Pons (tissue), 1 donor: Measurements from ENCODE around the gene YAP1.
"Not testable (repeated sequence)": the region's sequence is repeated elsewhere in the genome, so short reads cannot be mapped to it uniquely, and the experiment has no call there.

Experiments used
- DNase-seq: peaks from one replicate; pipeline ENCODE4 v3.0.0-alpha.2; 2016; ENCODE audit warnings: low spot score

Gene YAP1

DNA sequence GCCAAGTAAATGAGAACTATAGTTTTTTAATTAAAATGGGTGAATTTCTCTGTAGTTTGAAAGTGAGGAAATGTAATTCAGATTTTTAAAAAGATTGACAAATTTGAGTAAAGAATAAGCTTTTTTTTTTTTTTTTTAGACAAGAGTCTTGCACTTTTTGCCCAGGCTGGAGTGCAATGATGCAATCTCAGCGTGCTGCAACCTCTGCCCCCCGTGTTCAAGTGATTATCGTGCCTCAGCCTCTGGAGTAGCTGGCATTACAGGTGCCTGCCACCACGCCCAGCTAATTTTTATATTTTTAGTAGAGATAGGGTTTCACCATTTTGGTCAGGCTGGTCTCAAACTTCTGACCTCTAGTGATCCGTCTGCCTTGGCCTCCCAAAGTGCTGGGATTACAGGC lies 90.1 kb downstream of the YAP1 start:
- not testable (repeated sequence) for DNase-seq

GRCh38 chr11:102201776-102202175 lies 91.5 kb downstream of the YAP1 start:
- DNase-seq: no peak

GRCh38 chr11:102202972-102203371 lies 92.7 kb downstream of the YAP1 start:
- no peak for DNase-seq

GRCh38 chr11:102204174-102204573 lies 93.9 kb downstream of the YAP1 start:
- no peak for DNase-seq

- DNase-seq: no peak
Measured at GRCh38 chr11:102205805-102206204, 95.6 kb downstream of the YAP1 start.

DNA sequence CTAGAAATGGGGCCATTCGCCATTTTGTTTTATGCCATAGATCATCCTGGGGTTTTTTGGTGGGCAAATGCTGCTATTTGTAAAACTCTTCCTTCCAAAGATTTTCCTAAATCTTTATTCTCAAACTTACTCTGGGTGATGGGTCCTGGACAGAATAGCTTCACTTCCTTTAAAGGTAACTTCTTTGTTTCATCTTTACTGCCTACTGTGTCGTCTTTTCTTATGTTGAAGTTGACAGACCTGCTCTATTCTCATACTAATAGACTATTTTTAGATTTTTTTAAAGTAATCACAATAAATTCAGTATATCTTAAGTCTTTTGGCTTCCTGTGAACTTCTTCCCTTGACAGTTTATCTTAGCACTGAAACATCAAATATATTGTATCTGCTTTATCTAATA lies 98.6 kb downstream of the YAP1 start:
- no peak for DNase-seq

- DNase-seq: no peak
Measured at GRCh38 chr11:102214623-102215022, 104.4 kb downstream of the YAP1 start.

DNA sequence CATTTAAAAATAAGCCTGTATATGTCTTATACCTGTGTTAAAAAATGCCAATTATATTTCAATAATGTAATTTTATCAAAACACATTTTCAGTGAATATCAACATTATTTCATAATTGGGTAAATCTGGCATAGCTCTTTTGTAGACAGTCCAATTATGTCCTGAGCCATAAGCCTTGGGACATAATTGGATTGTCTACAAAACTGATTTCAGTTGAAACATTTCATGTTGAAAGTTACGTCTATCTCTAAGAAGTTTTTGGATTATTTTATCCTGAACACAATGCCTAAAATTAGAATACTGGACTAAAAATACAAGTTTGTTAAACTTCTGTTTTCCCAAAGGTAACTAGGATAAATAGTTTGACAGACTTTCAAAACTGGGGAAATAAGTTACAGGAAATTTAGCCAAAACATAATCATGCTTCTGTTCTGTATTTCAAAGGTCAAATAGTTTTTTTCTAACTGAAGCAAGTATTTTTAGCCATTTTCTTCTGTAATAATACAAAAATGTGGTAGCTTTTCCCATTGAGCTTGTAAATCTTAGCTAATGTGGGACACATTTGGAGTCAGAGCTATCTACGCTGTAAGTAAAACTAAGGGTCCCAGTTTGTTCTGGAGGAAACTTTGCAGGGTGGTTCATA lies 106.3 kb downstream of the YAP1 start:
- DNase-seq: no peak

DNA sequence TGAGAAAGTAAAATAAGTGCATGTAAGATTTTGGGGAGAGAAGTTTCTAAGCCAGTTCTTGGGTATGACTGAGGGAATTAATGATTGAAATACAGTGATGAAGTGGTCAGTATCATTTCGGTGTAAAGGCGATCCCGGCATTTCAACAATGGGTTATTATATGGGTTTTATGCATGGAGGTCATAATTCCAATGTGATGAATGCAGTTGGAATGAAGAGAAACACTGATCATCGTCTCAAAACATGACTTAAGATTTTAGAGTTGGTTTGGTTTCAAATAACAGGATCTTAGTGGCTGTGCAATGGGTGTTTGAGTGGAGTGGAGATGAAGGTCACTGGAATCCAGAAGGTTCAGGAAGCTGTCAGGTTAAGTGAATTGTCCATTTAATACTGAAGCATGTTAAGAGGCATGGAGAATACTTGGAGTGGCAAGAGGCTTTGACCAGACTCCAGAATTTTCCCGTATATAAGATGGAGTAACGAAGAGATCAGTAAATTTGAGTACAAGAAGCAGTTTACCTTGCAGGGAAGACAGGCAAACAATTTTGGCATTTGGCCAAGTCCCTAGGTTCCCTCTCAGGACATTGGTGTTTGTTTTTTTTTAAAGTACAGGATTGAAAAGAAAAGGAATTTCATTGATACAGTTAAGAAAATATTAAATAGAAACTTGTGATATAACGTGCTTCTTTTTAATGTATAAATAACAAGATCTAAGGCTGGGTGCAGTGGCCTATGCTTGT lies 110.7 kb downstream of the YAP1 start:
- DNase-seq: no peak

GRCh38 chr11:102223859-102224258 lies 113.6 kb downstream of the YAP1 start:
- DNase-seq: no peak

GRCh38 chr11:102225689-102226568 lies 115.7 kb downstream of the YAP1 start:
- no peak for DNase-seq

- no peak for DNase-seq
Measured at GRCh38 chr11:102226702-102227490, 116.6 kb downstream of the YAP1 start.

GRCh38 chr11:102229510-102230123 lies 119.4 kb downstream of the YAP1 start:
- no peak for DNase-seq

GRCh38 chr11:102230186-102230585 lies 119.9 kb downstream of the YAP1 start:
- DNase-seq: no peak

DNA sequence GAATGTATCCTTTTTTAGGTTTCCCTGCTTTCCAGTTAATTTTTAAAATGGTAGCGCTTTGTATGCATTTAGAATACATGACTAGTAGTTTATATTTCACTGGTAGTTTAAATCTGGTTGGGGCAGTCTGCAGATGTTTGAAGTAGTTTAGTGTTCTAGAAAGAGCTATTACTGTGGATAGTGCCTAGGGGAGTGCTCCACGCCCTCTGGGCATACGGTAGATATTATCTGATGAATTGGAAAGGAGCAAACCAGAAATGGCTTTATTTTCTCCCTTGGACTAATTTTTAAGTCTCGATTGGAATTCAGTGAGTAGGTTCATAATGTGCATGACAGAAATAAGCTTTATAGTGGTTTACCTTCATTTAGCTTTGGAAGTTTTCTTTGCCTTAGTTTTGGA lies 120.7 kb downstream of the YAP1 start:
- DNase-seq: no peak

DNA sequence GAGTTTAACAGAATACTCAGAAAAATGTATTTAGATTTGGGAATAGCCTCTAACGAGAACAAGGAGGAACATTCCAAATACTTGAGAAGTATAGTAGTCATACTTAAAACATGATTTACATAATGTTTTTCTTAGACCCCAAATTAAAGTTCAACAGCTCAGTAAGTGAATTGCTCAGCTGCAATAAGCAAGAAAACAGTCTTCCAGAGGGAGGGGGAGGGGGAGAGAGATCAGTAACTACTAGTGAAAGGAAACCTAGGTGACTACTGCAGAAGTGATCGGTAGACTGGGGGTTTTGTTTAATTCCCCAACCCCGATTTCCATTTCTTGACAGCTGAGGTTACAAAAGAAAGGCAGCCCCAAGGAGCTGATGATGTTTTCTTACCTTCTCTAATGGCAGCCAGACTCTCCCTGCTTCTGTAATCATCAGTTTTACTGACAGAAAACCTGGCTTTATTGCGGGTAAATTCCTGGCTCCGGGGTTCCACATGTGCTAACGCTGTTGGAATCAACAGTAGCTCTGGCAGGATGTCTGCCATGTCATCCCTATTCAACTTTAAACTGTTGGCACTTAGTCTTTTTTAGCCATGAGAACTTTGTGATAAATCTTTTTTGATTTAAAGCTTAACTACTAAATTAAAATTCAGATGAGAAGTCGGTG lies 124.7 kb downstream of the YAP1 start:
- no peak for DNase-seq

DNA sequence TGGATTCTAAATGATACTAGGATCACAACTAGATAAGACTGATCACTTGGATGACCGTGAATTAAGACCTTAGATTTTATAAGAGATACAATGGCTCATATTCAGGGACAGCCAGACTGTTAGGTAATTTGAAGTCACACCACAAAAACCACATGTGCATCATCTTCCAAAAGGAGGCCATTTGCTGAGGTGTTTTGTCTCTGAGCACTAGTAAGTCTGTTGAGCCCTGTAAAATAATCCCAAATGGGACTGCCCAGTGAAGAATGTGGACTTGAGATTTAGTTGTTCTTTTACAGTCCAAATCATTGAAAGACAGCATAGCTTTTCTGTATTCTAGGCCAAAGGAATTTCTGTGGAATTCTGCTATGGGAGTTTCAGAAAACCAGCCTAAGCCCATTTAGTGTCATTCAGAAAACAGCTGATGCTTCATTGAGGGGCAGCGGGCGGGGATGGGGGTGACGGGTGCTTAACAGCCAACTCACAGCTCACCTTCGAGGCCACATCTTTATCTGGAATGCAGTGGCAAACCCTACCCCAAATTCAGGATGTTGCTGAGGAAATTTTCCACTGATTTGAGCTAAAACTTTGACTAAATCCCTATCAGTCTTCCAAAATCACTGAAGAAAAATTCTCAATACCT lies 127.0 kb downstream of the YAP1 start:
- DNase-seq: no peak

DNA sequence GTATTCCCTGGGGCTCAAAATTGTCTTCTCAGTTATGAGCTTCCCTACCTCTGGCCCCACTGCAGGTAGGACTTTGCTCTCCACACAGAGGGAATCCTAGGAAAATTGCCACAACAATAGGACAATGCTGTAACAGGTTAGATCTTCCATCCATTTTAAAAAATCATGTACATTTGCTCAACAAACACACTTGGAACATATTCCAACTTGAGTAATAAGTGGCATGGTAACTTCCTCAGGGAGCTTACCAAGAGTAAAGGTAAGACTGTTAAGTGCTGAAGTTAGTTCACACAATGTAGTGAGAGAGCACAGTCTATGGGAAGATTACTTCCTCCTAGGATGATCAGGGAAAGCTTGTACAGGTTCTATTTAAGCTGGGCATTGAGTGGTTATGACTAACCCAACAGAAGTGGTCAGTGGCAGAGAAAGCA lies 128.2 kb downstream of the YAP1 start:
- DNase-seq: no peak

- DNase-seq: no peak
Measured at GRCh38 chr11:102239448-102239847, 129.2 kb downstream of the YAP1 start.

- no peak for DNase-seq
Measured at GRCh38 chr11:102239911-102240310, 129.7 kb downstream of the YAP1 start.
